Cardiac muscle cell (in vitro differentiated cells and primary cell): ENCODE results near the gene CD37. TPM values are rescaled to one million over a fixed set of nuclear protein-coding genes. Genes with fewer than 3 reads are reported as not detected.

Experiments used
- DNase-seq, 2 donors: peaks; one replicate each; pipeline versions ENCODE4 v3.0.0 to v3.0.0-alpha.2; 2010 to 2017; ENCODE audit warnings: low read depth in 1 of 2, low spot score in 1 of 2
- H3K27ac ChIP-seq: fragments of 200-600 bp; sonication (generic); 2 replicates; pipeline ENCODE4 v1.5.1; 2016
- H3K27me3 ChIP-seq: fragments of 200-600 bp; sonication (generic); 2 replicates; pipeline ENCODE4 v1.6.0; 2016; ENCODE audit warnings: control low read depth
- H3K36me3 ChIP-seq: fragments of 200-600 bp; sonication (generic); 2 replicates; pipeline ENCODE4 v1.5.1; 2016; ENCODE audit warnings: control low read depth
- H3K4me1 ChIP-seq: fragments of 200-600 bp; sonication (generic); 2 replicates; pipeline ENCODE4 v1.8.1; 2017; ENCODE audit warnings: low read depth, mild to moderate bottlenecking, mixed run types
- H3K4me3 ChIP-seq: fragments of 200-600 bp; sonication (generic); 2 replicates; pipeline ENCODE4 v1.5.1; 2016; ENCODE audit warnings: mild to moderate bottlenecking
- H3K9me3 ChIP-seq: fragments of 200-600 bp; sonication (generic); 2 replicates; pipeline ENCODE4 v1.5.1; 2017; ENCODE audit warnings: low read depth, mild to moderate bottlenecking, control low read depth
- polyA plus RNA-seq: library from polyadenylated mRNA; unstranded; fragments of >200 nt; fragmentation: Nextera tagmentation; extraction: Ambion mirVana; gene quantifications from 2 replicates; pipeline ENCODE4 v1.2.1, GENCODE V29; 2016
- total RNA-seq: library from RNA; depleted of rRNA; stranded (reverse); fragments of >200 nt; gene quantifications from 2 replicates; pipeline ENCODE4 v1.2.3, GENCODE V29; 2016
- TF ChIP-seq, protein P1 (sequence below): IDR thresholded peaks from 2 replicates; pipeline ENCODE4 v1.5.1; 2012; ENCODE audit warnings: low read depth, mild to moderate bottlenecking, low read length

The CD37 gene
- total and polyA plus RNA-seq, 2 experiments from 2014 or later = 17.9 TPM; not detected in 1

DNA sequence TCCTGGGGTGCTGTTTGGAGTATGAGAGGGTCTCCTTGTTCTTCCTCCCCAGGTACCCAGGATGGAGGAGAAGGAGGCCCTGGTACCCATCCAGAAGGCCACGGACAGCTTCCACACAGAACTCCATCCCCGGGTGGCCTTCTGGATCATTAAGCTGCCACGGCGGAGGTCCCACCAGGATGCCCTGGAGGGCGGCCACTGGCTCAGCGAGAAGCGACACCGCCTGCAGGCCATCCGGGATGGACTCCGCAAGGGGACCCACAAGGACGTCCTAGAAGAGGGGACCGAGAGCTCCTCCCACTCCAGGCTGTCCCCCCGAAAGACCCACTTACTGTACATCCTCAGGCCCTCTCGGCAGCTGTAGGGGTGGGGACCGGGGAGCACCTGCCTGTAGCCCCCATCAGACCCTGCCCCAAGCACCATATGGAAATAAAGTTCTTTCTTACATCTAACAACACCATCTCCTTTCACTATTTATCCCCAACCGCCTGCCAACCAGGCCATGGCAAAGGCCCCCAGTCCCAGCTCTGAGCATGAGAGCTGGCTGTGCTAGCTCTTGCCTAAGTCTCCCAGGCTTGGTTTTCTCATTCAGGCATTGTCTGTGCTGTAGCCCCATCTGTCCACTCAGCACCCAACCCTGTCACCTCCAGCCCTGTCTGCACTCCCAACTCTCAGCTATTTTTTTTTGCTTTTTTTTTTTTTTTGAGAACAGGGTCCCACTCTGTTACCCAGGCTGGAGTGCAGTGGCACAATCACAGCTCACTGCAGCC is 39.6 kb downstream of the CD37 start:
- no peaks in the 10 kb centered on the region for H3K4me1 ChIP-seq
- TF ChIP-seq, protein P1, sequence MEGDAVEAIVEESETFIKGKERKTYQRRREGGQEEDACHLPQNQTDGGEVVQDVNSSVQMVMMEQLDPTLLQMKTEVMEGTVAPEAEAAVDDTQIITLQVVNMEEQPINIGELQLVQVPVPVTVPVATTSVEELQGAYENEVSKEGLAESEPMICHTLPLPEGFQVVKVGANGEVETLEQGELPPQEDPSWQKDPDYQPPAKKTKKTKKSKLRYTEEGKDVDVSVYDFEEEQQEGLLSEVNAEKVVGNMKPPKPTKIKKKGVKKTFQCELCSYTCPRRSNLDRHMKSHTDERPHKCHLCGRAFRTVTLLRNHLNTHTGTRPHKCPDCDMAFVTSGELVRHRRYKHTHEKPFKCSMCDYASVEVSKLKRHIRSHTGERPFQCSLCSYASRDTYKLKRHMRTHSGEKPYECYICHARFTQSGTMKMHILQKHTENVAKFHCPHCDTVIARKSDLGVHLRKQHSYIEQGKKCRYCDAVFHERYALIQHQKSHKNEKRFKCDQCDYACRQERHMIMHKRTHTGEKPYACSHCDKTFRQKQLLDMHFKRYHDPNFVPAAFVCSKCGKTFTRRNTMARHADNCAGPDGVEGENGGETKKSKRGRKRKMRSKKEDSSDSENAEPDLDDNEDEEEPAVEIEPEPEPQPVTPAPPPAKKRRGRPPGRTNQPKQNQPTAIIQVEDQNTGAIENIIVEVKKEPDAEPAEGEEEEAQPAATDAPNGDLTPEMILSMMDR = no peak

GRCh38 chr19:49378512-49378911 is 43.3 kb downstream of the CD37 start:
- Histone ChIP-seq H3K27ac (no peak overlapping the region), H3K9me3 (no peaks in the 10 kb centered on the region), H3K4me1 (no peaks in the 10 kb centered on the region), H3K27me3 (no peaks in the 10 kb centered on the region), H3K36me3 (no peaks in the 10 kb centered on the region), H3K4me3 (no peak overlapping the region)
- no peak for DNase-seq
- TF ChIP-seq, protein P1 = no peak

More for the DNA sequence above, 39.6 kb downstream of the CD37 start:
- no peak overlapping the region for H3K27ac ChIP-seq
- no peak for DNase-seq
- H3K4me3 ChIP-seq = no peak overlapping the region
- no peaks in the 10 kb centered on the region for H3K27me3 ChIP-seq
- no peaks in the 10 kb centered on the region for H3K36me3 ChIP-seq
- H3K9me3 ChIP-seq = no peaks in the 10 kb centered on the region

DNA sequence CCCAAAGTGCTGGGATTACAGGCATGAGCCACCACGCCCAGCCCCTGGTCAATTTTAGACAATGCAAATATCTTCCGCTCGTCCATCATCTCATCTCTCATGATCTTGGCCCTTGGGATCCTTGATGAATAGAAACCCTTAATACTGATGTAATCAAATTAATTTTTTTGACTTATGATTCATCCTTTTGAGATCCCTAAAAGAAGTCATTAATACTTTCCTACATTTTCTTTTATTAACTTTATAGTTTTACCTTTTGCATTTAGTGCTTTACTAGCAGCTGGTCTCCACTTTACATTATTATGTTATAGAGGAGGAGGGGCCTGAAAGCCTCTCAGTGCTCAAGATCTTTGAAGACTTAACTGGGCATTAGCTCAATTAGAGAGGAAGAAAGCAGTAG is 45.2 kb downstream of the CD37 start:
- TF ChIP-seq, protein P1 = no peak

GRCh38 chr19:49382639-49383038 is 47.4 kb downstream of the CD37 start:
- no peak for DNase-seq
- H3K4me1 ChIP-seq = no peaks in the 10 kb centered on the region
- TF ChIP-seq, protein P1 = no peak
- H3K4me3 ChIP-seq = no peak overlapping the region
- no peaks in the 10 kb centered on the region for H3K36me3 ChIP-seq
- H3K9me3 ChIP-seq = no peaks in the 10 kb centered on the region
- no peaks in the 10 kb centered on the region for H3K27me3 ChIP-seq
- no peak overlapping the region for H3K27ac ChIP-seq

More for the DNA sequence above, 45.2 kb downstream of the CD37 start:
- Histone ChIP-seq H3K27me3 (no peaks in the 10 kb centered on the region), H3K4me3 (no peak overlapping the region), H3K4me1 (no peaks in the 10 kb centered on the region), H3K9me3 (no peaks in the 10 kb centered on the region), H3K27ac (no peak overlapping the region), H3K36me3 (no peaks in the 10 kb centered on the region)
- no peak for DNase-seq

DNA sequence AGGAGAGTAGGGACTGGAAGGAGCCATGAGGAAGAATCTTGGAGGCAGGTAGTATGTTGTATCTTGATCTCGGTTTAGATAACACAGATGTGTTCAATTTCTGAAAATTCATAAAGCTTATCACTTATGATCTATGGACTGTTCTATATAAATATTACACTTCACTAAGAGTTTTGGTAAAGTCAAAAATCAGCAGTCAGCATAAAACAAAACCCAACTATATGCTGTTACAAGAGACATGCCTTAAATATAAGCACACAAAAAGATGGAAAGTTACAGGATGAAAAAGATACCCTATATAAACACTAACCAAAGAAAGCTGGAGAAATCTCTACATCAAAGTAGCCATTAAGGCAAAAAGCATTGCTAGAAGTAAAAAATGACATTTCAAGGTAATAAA is 48.4 kb downstream of the CD37 start:
- Histone ChIP-seq H3K27me3 (no peaks in the 10 kb centered on the region), H3K27ac (no peak overlapping the region), H3K4me3 (no peak overlapping the region), H3K9me3 (no peaks in the 10 kb centered on the region), H3K4me1 (no peaks in the 10 kb centered on the region), H3K36me3 (no peaks in the 10 kb centered on the region)
- no peak for DNase-seq
- TF ChIP-seq, protein P1 = no peak
